Measurements from ENCODE around the gene ADAM22.

The ADAM22 gene

GRCh38 chr7:88167223-88167622, 233.2 kb downstream of the ADAM22 start:
- DNase-seq (ENCODE audit: low read depth), result no peak

GRCh38 chr7:88167721-88168120, 233.7 kb downstream of the ADAM22 start:
- no peak for DNase-seq (ENCODE audit: low read depth)

GRCh38 chr7:88169717-88170320, 235.8 kb downstream of the ADAM22 start:
- DNase-seq (ENCODE audit: low read depth), result no peak

GRCh38 chr7:88172842-88173241, 238.8 kb downstream of the ADAM22 start:
- DNase-seq (ENCODE audit: low read depth), result no peak

GRCh38 chr7:88176190-88176589, 242.1 kb downstream of the ADAM22 start:
- DNase-seq (ENCODE audit: low read depth), result no peak

GRCh38 chr7:88183051-88183450, 249.0 kb downstream of the ADAM22 start:
- no peak for DNase-seq (ENCODE audit: low read depth)

- no peak for DNase-seq (ENCODE audit: low read depth)
These were observed 250.8 kb downstream of the ADAM22 start for GRCh38 chr7:88184848-88185304.

- no peak for DNase-seq (ENCODE audit: low read depth)
These were observed 251.6 kb downstream of the ADAM22 start for GRCh38 chr7:88185650-88186049.

- DNase-seq (ENCODE audit: low read depth), result no peak
These were observed 257.9 kb downstream of the ADAM22 start for GRCh38 chr7:88191911-88192310.

- no peak for DNase-seq (ENCODE audit: low read depth)
These were observed 266.2 kb downstream of the ADAM22 start for GRCh38 chr7:88200261-88200660.

GRCh38 chr7:88200789-88201188, 266.7 kb downstream of the ADAM22 start:
- no peak for DNase-seq (ENCODE audit: low read depth)

- DNase-seq (ENCODE audit: low read depth), result no peak
These were observed 267.3 kb downstream of the ADAM22 start for GRCh38 chr7:88201305-88201704.

GRCh38 chr7:88202278-88202677, 268.2 kb downstream of the ADAM22 start:
- no peak for DNase-seq (ENCODE audit: low read depth)

- no peak for DNase-seq (ENCODE audit: low read depth)
These were observed 268.7 kb downstream of the ADAM22 start for GRCh38 chr7:88202799-88203198.

- DNase-seq (ENCODE audit: low read depth), result no peak
These were observed 269.4 kb downstream of the ADAM22 start for GRCh38 chr7:88203401-88203800.

- no peak for DNase-seq (ENCODE audit: low read depth)
These were observed 270.6 kb downstream of the ADAM22 start for GRCh38 chr7:88204525-88205110.

GRCh38 chr7:88205179-88205578, 271.1 kb downstream of the ADAM22 start:
- no peak for DNase-seq (ENCODE audit: low read depth)

- no peak for DNase-seq (ENCODE audit: low read depth)
These were observed 272.2 kb downstream of the ADAM22 start for GRCh38 chr7:88206254-88206653.

GRCh38 chr7:88208521-88208920, 274.5 kb downstream of the ADAM22 start:
- DNase-seq (ENCODE audit: low read depth), result no peak

GRCh38 chr7:88212918-88213317, 278.9 kb downstream of the ADAM22 start:
- no peak for DNase-seq (ENCODE audit: low read depth)

- no peak for DNase-seq (ENCODE audit: low read depth)
These were observed 280.4 kb downstream of the ADAM22 start for GRCh38 chr7:88214456-88214855.

GRCh38 chr7:88215295-88215694, 281.2 kb downstream of the ADAM22 start:
- DNase-seq (ENCODE audit: low read depth), result no peak

- no peak for DNase-seq (ENCODE audit: low read depth)
These were observed 282.2 kb downstream of the ADAM22 start for GRCh38 chr7:88216276-88216675.

Measured in stimulated activated CD8-positive, alpha-beta memory T cell treated with anti-CD3 and anti-CD28 coated beads, Interleukin-15, amount 100 ng/mL, for 24 hours (primary cell).